Epithelial cell of prostate (primary cell): ENCODE data around the gene BCAP31.
A peak's percentile ranks its signal among the peaks of the same experiment; 100 is the strongest.
"Not testable (repeated sequence)": the region's sequence is repeated elsewhere in the genome, so short reads cannot be mapped to it uniquely, and the experiment has no call there.

ENCODE experiments used
- DNase-seq: peaks from one replicate; pipeline ENCODE4 v3.0.0-alpha.2; 2011; ENCODE audit warnings: low read depth, low spot score
- H3K27ac ChIP-seq: fragments of 450-650 bp; 2 replicates; pipeline ENCODE4 v1.5.1; 2017; ENCODE audit warnings: mild to moderate bottlenecking

The BCAP31 gene

DNA sequence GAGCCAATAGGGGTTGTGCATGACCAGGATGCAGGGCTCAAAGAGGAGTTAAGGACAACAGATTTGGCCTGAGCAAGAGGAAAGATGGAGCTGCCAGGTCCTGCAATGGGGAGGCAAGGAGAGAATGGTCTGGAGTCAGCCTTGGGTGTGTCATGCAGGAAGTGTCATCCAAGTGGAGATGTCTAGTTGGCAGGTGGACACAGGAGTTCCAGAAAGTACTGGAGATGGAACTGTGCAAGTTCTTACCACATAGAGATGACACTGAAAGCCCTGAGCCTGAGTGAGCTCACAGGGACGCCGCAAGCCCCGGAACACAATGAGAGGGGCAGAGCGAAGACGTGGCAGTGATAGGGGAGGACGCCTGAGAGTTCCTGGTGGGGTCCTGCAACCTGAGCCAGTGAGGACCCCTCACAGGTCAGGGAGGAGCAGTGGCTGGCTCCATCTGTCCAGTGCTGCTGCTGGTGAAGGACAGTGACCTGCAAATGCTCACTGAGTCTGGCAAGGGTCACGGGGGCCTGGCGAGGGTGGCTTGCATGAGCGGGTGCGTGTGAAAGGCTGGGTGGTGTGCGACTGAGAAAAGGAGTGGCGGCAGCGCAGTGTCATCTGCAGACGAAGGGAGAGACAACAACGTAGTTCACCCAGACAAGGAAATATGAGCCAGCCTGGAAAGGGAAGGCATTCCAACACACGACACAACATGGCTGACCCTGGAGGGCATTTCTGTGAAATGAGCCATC is 27.0 kb downstream of the BCAP31 start:
- not testable (repeated sequence) for DNase-seq
- peak overlapping the region; percentile 8 for H3K27ac ChIP-seq

DNA sequence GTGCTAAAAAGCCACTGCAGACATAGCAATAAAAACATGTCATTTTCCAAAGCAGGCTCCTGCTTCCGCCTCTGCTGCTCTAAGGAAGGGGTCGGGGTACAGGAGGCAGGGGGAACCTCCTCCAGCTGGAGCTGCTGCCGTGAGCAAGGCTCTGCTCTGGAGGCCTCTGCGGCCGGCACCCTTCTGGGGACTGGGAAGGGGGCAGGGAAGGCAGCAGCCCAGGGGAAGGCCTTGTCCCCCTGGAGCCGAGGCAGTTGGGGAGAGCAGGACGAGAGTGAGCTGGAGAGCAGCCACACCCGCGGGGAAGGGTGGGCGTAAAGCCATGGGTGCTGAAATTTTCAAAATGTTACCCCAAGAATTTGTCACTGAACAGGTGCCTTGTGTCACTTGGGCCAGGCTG is 27.6 kb downstream of the BCAP31 start:
- not testable (repeated sequence) for DNase-seq, H3K27ac ChIP-seq

DNA sequence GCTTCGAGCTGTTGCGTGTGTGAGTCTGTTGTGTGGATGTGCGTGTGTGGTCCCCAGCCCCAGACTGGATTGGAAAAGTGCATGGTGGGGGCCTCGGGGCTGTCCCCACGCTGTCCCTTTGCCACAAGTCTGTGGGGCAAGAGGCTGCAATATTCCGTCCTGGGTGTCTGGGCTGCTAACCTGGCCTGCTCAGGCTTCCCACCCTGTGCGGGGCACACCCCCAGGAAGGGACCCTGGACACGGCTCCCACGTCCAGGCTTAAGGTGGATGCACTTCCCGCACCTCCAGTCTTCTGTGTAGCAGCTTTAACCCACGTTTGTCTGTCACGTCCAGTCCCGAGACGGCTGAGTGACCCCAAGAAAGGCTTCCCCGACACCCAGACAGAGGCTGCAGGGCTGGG is 28.1 kb downstream of the BCAP31 start:
- no peak for DNase-seq
- H3K27ac ChIP-seq, result no peak overlapping the region

- H3K27ac ChIP-seq, result no peak overlapping the region
- no peak for DNase-seq
Observed at GRCh38 chrX:153694687-153695270, 29.4 kb downstream of the BCAP31 start.

- not testable (repeated sequence) for DNase-seq, H3K27ac ChIP-seq
Observed at GRCh38 chrX:153694256-153694655, 29.9 kb downstream of the BCAP31 start.

DNA sequence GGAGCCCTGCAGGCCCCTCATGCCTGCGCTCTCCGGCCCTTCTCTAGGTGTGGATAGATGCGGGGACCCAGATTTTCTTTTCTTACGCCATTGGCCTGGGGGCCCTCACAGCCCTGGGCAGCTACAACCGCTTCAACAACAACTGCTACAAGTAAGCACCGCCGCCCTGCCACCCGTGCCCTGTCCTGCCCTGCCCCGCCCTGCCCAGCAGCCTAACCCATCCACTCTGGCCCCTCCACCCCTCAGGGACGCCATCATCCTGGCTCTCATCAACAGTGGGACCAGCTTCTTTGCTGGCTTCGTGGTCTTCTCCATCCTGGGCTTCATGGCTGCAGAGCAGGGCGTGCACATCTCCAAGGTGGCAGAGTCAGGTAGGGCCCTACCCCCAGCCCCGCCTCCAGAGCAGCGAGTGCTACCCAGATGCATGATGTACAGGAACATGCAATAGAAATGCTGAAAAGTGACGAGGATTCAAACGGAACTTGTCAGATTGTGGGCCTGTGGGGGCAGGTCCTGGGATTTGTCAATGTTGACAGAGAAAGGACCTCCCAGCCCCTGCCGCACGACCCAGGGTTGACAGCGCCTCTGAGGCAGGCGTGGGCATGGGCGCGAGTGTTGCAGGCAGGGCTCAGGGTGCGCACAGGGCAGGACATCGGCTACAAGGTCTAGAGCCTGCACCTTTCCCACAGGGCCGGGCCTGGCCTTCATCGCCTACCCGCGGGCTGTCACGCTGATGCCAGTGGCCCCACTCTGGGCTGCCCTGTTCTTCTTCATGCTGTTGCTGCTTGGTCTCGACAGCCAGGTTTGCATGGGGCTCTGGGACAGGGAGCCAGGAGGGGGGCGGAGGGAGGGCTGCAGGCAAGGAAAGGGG is 30.7 kb downstream of the BCAP31 start:
- H3K27ac ChIP-seq, result no peak overlapping the region

DNA sequence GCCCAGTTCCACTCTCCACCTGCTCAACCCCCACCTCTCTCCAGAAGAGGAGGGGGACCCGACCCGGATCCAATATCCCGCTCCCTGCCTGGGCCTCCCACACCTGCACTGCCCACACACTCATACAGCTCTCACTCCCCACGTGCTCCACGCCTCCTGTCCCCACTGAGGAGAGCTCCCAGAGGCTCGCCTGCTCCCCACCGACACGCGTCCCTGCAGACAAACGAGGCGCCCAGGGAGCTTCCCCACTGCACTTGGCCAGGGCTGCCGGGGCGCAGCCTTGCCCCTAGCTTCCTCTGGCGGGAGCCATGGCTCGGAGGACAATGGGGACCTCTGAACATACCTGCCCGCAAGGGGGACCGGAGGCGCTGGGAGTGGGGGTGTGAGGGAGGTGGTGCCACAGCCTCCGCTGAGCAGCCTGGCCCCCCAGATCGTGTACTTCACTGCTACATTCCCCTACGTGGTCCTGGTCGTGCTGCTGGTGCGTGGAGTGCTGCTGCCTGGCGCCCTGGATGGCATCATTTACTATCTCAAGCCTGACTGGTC is 31.5 kb downstream of the BCAP31 start:
- no peak for DNase-seq
- no peak overlapping the region for H3K27ac ChIP-seq

More for the DNA sequence above, 30.7 kb downstream of the BCAP31 start:
- DNase-seq, result no peak

- H3K27ac ChIP-seq, result no peak overlapping the region
- DNase-seq, result no peak
Observed at GRCh38 chrX:153692003-153692402, 32.2 kb downstream of the BCAP31 start.

DNA sequence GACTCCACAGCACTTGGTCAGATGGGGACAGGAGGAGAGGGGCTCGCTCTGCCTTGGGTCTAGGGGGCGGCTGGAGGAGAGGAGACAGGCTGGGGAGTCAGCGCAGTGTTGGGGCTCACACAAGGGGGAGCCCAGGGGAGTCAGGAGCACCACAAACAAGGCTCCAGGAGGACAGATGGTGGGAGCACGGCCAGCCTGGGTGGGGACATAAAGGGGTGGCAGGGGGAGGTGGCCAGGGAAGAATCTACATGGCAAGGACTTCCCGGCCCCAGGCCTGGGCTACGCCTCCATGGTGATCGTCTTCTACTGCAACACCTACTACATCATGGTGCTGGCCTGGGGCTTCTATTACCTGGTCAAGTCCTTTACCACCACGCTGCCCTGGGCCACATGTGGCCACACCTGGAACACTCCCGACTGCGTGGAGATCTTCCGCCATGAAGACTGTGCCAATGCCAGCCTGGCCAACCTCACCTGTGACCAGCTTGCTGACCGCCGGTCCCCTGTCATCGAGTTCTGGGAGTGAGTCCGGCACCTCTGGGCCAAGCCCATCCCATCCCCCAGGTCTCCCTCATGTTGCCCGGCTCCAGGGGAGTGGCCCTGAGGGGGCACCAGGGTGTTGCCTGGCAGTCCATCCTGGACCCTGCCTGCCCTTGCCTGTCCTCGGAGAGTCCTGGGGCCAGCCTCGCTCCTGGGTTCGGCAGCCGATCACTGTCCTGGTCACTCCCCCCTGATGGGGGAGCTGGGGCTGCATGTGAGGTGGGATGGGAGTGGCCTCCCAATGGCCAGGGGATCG is 33.0 kb downstream of the BCAP31 start:
- DNase-seq, result not testable (repeated sequence)

DNA sequence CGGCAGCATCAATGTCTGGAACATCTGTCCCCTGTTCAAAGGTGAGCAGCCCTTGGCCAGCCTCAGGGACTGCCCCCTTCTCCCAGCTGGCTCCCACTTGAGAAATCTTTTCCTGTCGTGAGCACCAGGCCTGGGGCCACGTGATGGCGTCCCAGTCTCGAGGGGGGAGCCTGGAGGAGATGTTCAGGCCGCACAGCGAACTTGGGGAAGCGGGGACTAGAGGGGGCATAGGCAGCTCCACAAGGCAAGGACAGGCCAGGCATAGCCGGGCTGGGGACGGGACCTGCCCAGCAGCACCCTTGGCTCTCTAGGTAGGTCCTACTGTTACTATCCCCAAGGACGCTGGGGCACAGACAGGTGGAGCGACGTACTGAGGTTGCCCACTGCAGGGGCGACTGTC is 33.7 kb downstream of the BCAP31 start:
- DNase-seq, result no peak
- no peak overlapping the region for H3K27ac ChIP-seq

More for the DNA sequence above, 33.0 kb downstream of the BCAP31 start:
- not testable (repeated sequence) for H3K27ac ChIP-seq

DNA sequence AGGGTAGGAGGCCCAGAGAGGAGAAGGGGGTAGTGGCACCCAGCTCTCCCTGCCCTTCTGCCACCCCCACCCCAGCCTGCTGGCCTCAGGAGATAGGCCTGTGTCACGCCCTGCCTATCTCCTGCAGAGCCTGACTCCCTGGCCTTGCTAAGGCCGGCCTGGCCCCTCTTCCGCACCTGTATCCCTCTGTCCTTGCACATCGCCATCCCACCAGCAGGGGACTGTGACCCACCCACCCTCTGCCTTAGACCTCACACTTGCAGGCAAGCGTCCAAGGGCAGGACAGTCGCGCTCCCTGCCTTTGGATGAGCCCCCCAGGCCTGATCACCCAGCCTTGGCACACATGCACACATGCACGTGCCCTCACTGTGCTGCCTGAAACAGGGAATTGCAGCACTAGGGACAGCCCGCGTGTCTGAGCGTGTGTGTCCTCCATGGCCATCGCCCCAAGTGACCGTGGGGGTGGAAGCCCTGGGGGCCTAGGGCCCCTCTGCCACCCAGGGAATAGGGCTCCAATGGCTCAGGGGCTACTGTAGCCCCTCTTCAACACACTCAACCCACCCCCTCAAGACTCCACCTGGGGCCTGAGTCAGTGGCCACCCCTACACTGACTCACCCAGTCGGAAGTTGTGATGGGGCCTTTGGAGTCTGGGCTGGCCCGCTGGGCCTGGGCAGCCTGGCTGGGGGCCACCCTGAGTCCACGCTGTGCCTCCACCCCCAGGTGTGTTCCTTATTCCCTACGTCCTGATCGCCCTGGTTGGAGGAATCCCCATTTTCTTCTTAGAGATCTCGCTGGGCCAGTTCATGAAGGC is 34.3 kb downstream of the BCAP31 start:
- H3K27ac ChIP-seq, result peak overlapping the region; percentile 9

GRCh38 chrX:153688911-153689590 is 35.1 kb downstream of the BCAP31 start:
- DNase-seq, result no peak
- H3K27ac ChIP-seq, result peak overlapping the region; percentile 39

More for the DNA sequence above, 34.3 kb downstream of the BCAP31 start:
- DNase-seq, result no peak

GRCh38 chrX:153688506-153688905 is 35.7 kb downstream of the BCAP31 start:
- DNase-seq, result no peak
- peak overlapping the region; percentile 39 for H3K27ac ChIP-seq

DNA sequence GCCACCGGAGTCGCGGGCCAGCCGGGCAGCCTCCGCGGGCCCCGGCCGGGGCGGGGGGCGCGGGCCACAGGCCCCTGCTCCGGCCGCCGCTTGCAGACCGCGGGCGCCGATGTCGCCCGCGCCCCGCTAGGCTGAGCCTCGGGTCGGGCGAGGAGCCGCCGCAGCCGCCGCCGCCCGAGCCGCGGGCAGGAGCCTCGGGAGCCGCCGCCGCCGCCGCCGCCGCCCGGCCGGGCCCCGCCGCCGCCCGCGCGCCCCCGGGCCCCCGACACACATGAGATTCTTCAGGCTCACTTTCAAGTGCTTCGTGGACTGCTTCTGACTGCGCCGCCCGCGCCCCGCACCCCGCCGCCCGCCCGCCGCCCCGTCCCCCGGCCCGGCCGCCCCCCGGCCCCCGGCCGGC is 36.1 kb downstream of the BCAP31 start:
- H3K27ac ChIP-seq, result no peak overlapping the region
- DNase-seq, result no peak

DNA sequence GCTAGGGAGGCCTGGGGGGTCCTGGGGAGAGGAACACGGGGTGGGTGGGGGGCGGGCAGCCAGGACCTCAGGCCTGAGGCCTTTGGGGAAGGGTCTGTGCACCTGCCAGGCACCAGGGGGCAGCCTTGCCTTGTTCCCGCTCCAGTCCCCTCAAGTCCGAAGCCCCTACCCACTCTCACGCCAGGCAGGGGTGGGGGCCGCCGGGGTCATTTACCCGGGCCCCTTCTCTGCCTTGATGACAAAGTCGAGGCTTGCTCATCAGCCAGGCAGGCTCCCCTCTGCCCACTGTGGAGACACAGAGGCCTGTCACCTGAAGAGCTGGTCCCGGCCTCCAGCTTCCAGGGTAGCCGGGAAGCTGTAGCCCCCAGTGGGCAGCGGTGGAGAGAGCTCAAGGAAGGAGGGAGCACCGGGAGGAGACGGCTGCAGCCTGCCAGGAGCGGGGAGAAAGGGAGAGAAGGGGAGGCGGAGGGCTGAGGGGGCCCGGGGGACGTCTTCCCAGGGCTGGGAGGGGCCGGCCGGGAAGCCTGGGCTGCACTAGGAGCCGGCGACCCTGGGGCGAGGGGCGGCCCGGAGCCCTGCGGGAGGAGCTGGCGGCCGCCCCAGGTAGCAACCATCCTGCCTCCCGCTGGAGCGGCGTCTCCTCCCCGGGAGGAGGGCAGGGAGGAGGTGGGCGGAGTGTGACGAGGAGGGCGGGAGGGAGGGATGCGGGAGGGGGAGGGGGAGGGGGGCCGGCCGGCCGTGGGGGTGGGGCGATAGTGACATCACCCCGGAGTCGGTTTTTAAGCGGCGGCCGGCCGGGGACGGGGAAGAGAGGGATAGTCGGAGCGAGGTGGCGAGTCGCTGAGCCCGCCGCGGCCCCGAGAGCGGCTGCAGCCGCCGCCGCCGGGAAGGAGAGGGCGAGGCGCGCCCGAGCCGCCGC is 36.8 kb downstream of the BCAP31 start, which contains the start of gene SLC6A8:
Gene SLC6A8 (plus strand): TSS at position 806 of the 919 bp plus-strand sequence. CDS start 649 bp downstream, outside the sequence.
- peak within 1 kb of the TSS; percentile 39 for H3K27ac ChIP-seq
- DNase-seq, result no peak

DNA sequence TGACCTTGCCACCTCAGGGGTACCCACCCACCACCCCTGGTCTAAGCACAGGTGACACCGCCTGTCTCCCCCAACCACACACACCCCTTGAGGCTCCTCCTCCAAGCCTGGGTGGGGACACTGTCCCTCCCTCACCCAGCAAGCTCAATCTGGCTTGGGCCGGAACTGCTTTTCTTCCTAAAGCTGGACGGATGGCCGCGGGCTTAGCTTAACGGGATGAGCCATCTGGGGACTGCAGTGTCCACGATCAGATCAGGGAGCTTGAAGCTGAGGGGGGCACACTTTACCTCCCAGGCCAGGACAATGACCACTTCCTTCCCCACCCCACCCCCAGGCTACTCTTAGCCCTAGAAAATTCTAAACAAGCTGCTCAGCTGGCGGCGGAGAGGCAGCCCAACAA is 37.5 kb downstream of the BCAP31 start:
- no peak for DNase-seq
- no peak overlapping the region for H3K27ac ChIP-seq
